ENCODE measurements around the gene SLIT3.

Gene SLIT3

DNA sequence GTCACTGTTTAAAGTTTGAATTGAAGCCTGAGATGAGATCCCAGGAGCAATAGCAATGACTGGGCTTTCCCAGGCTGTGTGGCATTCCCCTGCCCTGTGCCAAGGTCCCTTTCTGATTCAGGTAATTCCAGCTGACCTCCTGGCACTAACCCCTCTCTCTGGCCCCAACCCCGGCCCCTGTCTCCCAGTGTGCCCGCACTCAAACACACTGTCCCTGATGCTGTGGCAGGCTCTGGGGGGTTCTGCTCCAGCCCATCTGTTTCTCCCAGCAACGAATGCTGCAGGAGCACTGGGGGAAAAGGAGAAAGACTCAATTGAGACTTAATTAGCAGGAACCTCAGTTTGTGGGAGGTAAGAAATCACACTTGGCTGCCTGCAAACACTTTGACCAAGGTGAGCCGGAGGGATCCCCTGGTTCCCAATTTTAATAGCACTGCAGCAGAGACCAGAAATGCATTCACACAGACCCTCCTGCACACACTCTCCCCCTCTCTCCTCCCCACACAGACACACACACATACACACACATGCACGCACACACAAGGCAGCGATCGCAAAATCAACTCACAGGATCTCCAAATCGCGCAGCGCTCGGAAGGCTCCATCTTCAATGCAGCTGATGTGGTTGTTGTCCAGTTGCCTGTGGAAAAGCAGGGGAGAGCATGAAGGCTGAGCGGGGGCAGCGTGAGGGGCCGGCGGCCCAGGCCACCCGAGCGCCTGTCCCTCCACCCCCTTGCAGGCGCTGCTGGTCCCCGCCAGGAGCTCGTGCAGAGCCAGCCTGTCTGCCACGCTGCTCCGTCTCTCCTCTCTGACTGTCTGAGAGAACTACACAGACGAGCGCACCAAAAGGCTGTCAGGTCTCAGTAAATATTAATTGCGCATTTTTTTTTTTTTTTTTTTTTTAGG is 456.7 kb downstream of the SLIT3 start:
- DNase-seq: no peak

DNA sequence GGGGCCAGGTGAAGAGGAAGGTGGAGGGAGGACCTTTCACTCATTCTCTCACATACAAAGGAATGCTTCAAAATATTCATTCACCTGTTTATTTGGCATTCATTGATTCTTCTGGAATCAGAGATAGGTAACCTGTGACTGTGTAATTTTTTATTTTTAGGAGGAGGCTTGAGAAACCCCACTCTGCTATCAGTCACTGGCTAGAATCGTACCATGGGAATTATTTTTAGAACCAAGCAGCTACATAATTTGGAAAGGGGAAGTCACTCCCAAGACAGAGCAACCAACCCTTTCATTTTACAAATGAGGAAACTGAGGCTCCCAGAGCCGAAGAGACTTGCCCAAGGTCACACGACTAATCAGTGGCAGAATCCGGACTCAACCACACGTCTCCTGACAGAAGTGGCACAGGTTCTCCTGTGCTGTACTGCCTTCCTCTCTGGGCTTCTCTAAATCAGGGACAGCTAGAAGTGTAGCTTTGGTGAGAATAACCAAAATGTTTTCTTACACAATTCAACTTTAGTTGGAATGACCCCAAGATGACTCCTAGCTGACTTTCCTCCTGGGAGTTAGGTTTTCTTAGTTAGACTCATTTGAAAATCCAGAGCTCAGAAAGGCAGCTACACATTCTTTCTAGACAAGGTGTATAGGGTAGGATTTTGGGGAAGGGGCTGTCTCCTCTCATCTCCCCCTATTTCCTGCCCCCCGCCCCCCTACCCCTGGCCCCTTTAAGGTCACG is 457.5 kb downstream of the SLIT3 start:
- no peak for DNase-seq

DNA sequence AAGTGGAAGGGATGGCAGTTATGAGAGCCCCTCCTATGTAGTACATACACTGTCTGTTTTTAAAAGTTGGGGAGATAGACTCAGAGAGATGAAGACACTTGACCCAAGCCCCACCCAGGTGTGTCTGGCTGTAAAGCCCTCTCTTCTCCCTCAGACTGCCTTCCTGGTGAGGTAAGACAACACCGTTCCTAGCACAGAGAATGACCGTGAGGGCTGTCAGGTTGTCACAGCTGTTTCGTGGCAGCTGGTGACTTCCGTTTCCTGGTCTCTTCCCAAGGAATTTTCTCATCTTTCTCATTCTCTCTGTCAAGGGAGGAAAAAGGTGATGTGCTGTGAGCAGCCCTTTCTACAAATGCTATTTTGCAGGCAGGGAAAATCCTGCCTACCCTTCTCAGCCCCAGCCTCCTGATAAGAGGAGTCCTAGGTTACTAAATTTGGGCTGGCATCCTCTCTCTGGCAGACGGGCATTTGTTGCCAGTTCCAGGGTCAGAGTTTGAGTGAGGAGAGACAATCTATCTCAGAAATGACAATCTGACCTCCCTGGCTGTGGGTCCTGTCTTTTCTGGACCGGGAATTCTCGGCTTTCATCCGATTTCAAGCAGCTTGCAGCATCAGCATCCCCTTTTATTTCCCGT is 458.3 kb downstream of the SLIT3 start:
- DNase-seq: no peak

DNA sequence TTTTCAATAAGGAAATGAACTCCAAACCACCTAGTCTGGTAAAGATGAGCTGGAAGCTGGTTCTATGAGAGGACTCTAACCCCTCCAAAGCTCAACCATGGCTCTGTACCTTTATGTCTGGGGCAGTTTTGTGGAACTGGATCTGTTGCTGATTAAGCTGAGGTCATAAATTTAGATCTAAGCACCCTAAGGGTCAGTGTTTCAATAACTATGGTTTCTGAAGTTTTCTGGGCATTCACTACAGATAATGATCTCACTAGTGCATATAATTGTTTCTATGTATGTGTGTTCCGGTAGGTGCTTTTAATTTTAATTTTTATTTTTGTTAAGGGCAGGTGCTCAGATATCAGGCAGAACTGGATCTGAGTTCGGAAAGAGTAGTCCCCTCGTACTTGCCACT is 463.1 kb downstream of the SLIT3 start:
- no peak for DNase-seq

DNA sequence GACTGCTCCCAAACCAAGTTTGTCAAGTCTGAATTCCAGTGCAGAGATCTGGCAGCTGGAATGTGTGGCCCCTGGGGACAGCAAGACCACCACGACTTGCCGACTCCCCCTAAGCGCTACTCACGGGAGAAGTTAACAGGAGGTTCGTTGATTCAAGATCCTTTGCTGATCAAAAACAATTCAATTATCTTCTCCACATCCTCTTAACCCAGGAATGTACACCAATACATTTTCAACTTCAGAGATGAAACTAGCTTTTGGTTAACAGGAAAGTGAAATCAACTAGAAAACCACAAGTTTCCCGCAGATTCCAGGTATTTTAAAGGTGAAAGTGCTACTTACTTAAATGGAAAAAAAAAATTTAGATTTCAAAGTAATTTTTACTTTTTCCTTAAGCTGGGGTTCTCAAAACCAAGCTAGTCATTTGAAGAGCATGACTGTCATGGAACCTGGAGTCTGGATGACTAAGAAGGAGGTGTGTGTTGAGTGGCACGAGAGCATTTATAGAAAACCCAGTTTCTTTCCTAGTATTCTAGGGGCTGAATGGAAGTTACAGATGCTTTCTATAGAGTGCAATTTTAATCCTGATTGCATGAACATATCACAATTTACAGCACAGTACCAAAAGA is 464.2 kb downstream of the SLIT3 start:
- DNase-seq: no peak

DNA sequence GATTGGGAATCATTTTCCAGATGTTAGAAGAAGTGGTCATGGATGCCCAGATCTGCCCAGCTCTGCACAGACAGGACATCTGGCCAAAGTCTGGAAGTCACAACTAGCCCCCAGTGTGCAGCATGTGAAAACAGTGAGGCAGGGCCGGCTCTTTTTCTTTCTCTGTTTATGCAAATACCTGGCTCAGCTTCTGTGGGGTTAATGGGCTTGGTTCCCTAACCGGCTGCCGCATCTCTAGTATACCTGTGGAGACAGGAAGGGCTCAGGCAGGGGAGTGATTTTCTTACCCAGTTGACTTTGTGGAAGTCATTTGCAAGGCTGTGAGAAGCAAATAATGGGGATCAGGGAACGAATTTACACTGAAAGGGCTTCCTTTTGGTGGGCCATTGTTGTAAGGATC is 467.0 kb downstream of the SLIT3 start:
- DNase-seq: no peak

DNA sequence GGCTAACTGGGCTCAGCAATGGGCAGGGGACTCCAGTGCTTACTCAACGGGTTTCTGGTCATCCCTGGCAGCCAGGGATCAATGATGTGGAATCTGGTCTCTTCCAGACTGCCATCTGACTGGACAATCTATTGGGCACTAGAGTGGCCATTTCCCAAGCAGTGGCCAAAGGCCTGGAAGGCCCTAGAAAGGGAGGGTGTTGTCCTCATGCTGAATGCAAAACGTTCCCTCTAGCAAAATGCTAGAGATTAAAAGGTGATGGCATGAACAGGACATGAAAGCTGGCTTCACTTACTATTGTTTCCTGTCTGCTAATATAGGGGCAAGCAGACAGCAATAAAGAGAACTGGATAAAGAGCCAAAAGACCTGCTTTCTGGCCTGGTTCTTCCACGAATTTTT is 467.6 kb downstream of the SLIT3 start:
- no peak for DNase-seq

DNA sequence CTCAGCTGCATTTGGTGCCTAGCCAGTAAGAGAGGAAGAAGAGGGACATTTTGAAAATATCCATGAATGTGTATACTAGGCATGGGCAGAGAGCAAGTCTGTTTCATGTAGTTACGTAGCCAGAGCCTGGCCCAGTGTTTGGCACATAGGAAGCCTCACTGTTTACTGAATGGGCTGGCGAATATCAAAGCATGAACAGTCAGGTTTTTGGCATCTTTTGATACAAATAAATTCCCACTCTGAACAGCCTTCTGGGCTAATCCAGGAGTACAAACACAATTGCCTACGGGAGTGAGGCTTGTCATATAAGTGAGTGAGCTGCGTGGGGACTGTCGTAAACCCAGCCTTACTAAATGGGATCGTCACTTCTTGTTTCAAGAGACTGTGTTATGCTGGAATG is 468.6 kb downstream of the SLIT3 start:
- DNase-seq: no peak

DNA sequence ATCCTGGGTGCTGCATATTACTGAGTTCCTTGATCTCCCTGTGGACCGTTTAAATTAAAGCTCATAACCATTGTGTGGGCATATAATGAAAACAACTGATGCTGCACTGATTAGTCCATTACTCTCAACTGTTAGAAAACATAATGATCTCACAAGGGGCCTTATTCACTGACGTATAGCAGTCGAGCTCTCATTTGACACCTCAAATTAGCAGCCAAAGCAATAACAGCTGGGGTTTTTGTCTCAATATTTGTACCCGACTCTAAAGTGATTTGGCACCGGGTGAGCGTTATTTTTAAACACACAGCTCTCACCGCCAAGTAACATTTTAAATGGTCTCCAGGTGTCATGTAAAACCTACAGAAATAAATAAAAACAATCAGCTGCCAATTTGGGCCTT is 469.6 kb downstream of the SLIT3 start:
- no peak for DNase-seq

DNA sequence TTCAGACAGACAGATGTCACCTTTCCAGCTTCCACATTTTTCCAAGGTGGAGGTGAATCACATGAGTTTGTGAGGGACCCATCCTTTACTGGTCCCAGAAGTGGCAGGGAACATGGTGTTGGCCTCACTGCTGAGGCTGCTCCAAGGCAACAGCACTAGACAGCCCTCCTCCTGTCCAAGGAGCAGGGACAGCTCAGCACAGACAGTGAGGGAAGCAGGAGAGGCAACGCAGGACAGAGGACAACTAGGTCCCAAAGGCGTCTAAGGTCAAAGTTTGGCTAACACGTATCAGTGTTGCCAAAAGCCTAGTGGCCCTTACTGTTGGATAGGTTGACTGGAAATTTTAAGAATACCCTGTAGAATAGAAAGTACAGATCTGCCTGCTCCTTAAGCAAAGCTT is 470.1 kb downstream of the SLIT3 start:
- DNase-seq: no peak

DNA sequence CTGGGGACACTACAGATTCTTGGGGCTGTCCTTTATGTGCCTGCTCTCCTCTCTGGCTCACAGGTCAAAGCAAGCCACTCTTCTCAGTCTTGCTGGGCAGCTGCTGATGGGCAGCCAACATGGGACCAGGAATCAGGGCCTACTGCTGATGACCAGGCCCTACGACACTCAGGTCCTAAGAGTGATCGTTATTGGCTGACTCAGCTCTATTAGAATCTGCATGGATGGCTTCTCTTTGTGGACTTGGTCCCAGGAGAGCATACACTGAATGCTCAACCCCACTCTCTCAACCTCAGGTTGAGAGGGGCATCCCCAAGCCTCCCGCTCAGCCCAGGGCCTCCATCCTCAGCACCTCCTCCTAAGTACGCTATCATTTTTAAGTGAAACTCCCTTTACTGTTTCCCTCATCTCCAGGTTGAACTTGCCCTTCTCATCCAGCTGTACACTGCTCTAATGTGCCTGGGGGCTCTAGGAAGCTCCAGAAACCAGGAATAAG is 471.0 kb downstream of the SLIT3 start:
- DNase-seq: no peak

DNA sequence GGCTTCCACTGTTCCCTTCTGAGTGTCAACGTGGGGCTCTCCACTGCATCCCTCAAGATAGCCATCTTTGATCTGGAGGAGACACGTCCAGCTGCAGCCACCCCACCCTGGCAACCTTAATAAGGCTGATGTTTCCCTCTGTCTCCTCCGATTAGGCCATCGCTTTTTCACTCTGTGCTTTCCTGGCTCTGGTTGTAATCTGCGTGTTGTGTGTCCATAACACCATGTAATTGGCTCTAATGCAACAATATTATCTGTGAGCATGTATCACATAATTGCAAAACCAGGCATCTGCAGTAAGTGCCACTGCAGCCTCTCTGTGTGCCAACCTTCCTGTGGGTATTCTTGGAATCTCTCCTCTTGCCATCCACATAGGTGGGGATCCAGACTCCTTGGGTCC is 471.9 kb downstream of the SLIT3 start:
- DNase-seq: no peak

DNA sequence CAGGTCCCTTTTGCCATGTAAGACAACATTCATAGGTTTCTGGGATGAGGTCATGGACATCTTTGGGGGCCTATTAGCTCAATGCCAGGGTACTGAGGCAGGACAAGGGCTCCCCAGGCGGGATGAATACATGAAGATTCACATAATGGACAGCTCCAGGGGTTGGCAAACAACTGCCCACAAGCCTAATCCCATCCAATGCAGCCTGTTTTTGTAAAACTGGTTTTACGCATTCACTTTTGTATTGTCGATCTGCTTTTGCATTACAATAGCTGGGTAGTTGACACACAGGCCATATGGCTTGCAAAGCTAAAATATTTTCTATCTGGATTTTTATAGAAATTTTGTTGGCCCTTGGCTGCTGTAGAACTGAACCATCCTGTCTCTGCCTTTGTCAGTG is 473.3 kb downstream of the SLIT3 start:
- no peak for DNase-seq

DNA sequence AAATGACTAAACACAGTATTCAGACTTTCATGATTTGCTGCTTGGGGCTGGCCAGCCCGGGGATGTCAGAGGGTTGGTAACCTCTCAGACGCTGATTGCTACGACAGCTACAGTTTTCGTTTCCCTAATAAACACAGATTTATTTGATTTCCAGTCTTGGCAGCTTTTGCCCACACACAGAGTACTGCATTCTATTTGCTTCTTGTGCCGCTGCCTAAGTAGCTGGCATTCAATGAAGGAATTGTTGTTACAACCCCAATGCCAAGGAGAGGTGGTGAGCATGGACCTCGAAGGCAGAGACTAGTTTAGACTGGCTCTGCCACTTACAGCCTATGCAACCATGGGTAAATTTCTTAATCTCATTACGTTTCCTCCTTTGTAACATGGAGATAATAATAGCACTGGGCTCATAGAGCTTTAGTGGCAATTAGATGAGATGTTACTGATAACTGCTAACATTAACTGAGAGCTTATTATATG is 474.7 kb downstream of the SLIT3 start:
- DNase-seq: no peak

DNA sequence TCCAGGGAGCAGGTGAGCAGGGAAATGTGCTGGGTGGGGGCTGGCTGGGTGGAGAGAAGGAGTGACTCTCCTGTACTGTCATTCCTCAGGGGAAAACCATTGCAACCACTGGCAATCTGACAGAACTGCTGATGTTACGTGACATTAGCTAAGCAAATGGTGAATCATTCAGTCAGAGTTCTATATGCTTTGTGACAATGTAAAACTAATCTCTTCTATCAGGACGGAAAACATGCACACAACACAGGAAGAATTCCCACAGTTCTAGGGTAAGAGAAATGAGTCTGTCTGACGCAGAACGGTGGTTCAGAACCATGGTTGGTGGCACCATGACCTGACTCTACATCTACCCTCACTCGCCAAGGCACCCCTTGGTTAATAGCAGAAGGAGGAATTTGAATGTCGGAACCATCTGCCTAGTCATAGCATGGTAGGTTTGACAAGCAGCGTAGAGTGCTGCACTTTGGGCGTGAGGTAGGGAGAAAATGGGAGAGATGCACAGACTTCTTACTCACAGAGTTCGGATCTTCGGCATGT is 478.1 kb downstream of the SLIT3 start:
- no peak for DNase-seq

DNA sequence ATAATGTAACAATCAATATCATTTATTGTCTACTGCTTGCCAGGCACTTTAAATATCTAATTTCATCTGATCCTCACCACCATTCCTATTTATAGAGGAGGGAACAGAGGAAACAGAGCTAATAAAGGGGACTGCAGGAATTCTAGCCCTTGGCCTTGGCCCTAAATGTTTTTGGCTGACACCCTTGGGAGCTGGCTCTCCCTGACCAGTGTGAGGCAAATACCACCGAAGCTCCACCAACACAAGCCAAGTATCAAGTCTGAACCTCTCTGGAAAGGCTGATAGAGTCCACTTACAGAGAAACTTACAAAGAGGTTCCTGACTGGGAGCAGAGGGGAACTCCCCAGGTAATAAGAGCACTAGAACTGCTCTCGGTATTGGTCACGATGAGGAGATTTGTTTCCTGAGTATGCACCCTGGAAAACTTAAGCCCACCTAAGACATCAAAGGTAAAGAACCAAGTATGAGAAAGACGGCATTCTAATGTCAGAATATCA is 478.6 kb downstream of the SLIT3 start:
- DNase-seq: no peak

DNA sequence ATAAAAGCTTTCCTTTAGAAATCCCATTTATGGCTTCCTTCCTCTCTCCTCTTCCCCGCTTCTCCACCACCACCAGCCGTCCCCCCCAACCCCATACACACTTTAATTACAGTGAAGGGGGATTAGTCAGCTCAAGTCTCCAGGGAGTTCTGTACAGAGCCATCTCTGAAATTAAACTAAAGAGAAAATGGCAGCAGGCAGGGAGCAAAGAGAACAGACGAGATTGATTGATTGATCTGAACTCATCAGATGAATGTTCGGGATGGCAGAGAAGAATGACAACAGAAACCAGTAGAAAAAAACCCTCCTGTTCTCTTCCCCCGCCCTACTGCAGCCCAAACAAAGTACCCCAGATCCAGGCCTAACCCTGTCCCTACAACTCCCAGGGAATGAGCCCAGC is 480.1 kb downstream of the SLIT3 start:
- no peak for DNase-seq

DNA sequence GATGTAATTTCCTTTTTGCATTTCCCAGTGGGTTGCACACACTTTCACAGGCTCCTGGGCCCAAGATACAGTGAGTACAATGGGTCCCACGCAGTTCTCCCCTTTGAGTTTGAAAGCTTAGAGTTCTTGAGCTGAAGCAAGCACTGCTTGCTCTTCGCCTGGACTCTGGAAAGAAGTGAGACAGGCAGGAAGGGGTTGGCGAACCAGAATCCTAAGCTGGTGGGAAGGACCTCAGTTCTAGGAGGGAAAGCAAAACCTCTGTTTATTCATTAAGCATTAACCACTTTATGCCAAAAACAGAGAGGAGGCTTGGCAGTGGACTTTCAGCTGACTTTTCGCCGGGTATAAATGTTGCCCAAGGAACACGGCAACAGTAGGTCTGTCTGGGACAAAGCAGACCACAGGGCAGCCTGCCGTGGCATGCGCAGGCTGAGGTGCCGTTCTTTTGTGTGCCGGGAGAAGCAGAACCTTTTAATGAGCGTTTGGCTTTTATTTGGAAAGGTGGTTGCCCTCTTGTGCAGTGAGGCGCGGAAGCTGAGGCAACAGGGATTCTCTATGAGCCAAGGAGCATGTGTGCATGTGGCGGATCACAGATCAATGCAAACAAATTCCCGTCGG is 481.8 kb downstream of the SLIT3 start:
- no peak for DNase-seq

DNA sequence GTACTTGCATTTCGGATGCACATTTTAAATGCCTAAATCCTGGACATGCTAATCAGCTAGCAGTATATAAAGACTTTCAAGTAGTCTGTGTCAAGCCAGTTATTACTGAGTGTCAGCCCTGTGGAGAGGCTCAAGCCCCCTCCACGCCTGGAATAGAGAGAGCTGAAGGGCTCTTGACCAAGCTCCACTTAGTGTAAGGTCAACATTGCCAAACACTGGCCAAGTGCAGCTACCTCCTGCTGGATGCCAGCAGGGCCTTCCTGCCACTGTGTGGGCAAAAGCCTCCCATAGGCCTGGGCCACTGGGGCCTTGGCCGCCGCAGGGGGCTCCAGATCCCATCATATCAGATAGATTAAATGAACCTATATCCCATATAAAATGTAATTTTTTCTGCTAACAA is 482.4 kb downstream of the SLIT3 start:
- DNase-seq: no peak

DNA sequence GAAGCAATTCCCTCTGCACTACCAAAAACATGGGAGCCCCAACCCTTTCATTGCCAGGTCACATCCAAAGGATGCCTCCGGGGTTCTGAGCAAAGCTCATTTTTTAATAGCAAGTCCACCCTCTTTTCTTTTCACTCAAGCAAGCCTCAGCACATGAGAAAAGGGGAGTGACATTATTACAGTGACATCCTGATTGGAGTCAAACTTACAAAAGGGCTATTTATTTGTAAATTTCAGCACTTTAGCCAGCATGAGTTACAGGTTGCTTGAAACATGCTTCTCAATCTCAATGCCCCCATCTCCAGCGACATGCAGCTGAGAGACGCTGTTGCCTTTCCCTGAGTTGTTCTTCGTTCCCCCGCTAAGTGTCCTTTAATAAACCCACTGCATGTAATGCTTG is 483.3 kb downstream of the SLIT3 start:
- DNase-seq: no peak

DNA sequence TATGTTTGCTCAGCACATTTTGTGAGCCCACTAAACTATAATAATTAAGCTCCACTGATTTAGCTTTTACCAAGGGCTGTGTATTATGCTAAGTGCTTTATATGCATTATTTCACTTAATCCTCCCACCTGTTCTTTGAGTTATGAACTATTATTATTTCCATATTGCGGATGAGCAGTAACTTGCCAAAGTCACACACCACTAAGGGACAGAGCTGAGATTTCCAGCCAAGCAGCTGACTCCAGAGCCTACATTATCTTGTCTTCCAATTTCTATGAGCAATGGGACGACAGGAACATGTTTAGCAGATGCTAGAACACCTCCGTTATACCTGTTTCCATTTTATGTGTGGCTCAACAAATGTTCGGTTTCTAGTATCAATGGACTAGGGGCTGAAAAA is 484.3 kb downstream of the SLIT3 start:
- no peak for DNase-seq

Measured in CD4-positive, alpha-beta T cell treated with Interleukin-12 subunit alpha and Interleukin-12 subunit beta, for 1 hour (primary cell).